HEK293T (cell line): ENCODE data around the gene LARP1B.
A peak's percentile ranks its signal among the peaks of the same experiment; 100 is the strongest.

Experiments
- CTCF ChIA-PET: fragments of 350-600 bp; formaldehyde crosslinking; extraction: SDS; loops from one replicate; lab custom pipeline; 2021; ENCODE audit warnings: antibody characterized with exemption, inconsistent platforms; lab: Yijun Ruan, JAX
- POLR2A ChIA-PET: fragments of 350-600 bp; formaldehyde crosslinking; extraction: SDS; loops from one replicate; lab custom pipeline; 2020; ENCODE audit warnings: antibody characterized with exemption, inconsistent platforms; lab: Yijun Ruan, JAX
- DNase-seq: peaks from one replicate; pipeline ENCODE4 v3.0.0; 2012; ENCODE audit warnings: mixed read lengths; ENCODE audit errors: extremely low spot score
- ARNT ChIP-seq: fragments of 450-650 bp; IDR thresholded peaks from 2 replicates; pipeline ENCODE4 v1.6.1; 2017; ENCODE audit warnings: mild to moderate bottlenecking
- BHLHE40 ChIP-seq: fragments of 450-650 bp; IDR thresholded peaks from 2 replicates; pipeline ENCODE4 v1.6.1; 2016; ENCODE audit warnings: mild to moderate bottlenecking, moderate library complexity, borderline replicate concordance
- CTBP1 ChIP-seq: fragments of 450-650 bp; IDR thresholded peaks from 2 replicates; pipeline ENCODE4 v1.6.1; 2016; ENCODE audit warnings: borderline replicate concordance
- ELF4 ChIP-seq: fragments of 450-650 bp; IDR thresholded peaks from 2 replicates; pipeline ENCODE4 v1.6.1; 2017; ENCODE audit warnings: antibody characterized with exemption
- FOXA1 ChIP-seq: fragments of 450-650 bp; IDR thresholded peaks from 2 replicates; pipeline ENCODE4 v1.6.1; 2016; ENCODE audit warnings: mild to moderate bottlenecking
- FOXK2 ChIP-seq: fragments of 450-650 bp; IDR thresholded peaks from 2 replicates; pipeline ENCODE4 v1.6.1; 2016; ENCODE audit warnings: mild to moderate bottlenecking
- FOXM1 ChIP-seq: fragments of 450-650 bp; IDR thresholded peaks from 2 replicates; pipeline ENCODE4 v1.6.1; 2017; ENCODE audit warnings: mild to moderate bottlenecking, borderline replicate concordance
- HDGF ChIP-seq: fragments of 450-650 bp; IDR thresholded peaks from 2 replicates; pipeline ENCODE4 v1.6.1; 2017; ENCODE audit warnings: antibody characterized with exemption, borderline replicate concordance
- L3MBTL2 ChIP-seq: fragments of 450-650 bp; conservative IDR thresholded peaks from 2 replicates; pipeline ENCODE4 v1.6.1; 2016; ENCODE audit warnings: mild to moderate bottlenecking
- LEF1 ChIP-seq: fragments of 450-650 bp; IDR thresholded peaks from 2 replicates; pipeline ENCODE4 v1.6.1; 2017; ENCODE audit warnings: mild to moderate bottlenecking, borderline replicate concordance
- NFRKB ChIP-seq: fragments of 450-650 bp; IDR thresholded peaks from 2 replicates; pipeline ENCODE4 v1.6.1; 2016; ENCODE audit warnings: mild to moderate bottlenecking, moderate library complexity
- PKNOX1 ChIP-seq: fragments of 450-650 bp; IDR thresholded peaks from 2 replicates; pipeline ENCODE4 v1.6.1; 2016
- SP1 ChIP-seq: fragments of 450-650 bp; IDR thresholded peaks from 2 replicates; pipeline ENCODE4 v1.6.1; 2017
- SUZ12 ChIP-seq: fragments of 450-650 bp; IDR thresholded peaks from 2 replicates; pipeline ENCODE4 v1.6.1; 2016; ENCODE audit warnings: mild to moderate bottlenecking
- TARDBP ChIP-seq: fragments of 450-650 bp; IDR thresholded peaks from 2 replicates; pipeline ENCODE4 v1.6.1; 2016
- ZNF384 ChIP-seq: fragments of 450-650 bp; IDR thresholded peaks from 2 replicates; pipeline ENCODE4 v1.6.1; 2016

The LARP1B gene

GRCh38 chr4:128166982-128167381 lies 105.9 kb downstream of the LARP1B start:
- no peak for TF ChIP-seq ARNT
- TF ChIP-seq SUZ12: no peak
- TF ChIP-seq L3MBTL2: no peak
- no peak for TF ChIP-seq BHLHE40
- no peak for TF ChIP-seq PKNOX1
- no peak for TF ChIP-seq FOXM1
- no peak for TF ChIP-seq HDGF
- TF ChIP-seq CTBP1: no peak
- TF ChIP-seq LEF1: no peak
- no peak for TF ChIP-seq FOXA1
- TF ChIP-seq FOXK2: no peak
- no peak for TF ChIP-seq NFRKB
- TF ChIP-seq TARDBP: no peak
- no peak for TF ChIP-seq SP1
- POLR2A ChIA-PET: no interaction called here
- no peak for DNase-seq
- CTCF ChIA-PET: no interaction called here

GRCh38 chr4:128168701-128169100 lies 107.6 kb downstream of the LARP1B start:
- ChIA-PET CTCF (no interaction called here), POLR2A (no interaction called here)
- DNase-seq: no peak
- no peak for TF ChIP-seq L3MBTL2

GRCh38 chr4:128169245-128169644 lies 108.1 kb downstream of the LARP1B start:
- ChIA-PET CTCF (no interaction called here), POLR2A (no interaction called here)
- DNase-seq: no peak
- TF ChIP-seq ELF4 (no peak), CTBP1 (no peak), LEF1 (no peak), TARDBP (no peak)

- no peak for DNase-seq
- CTCF ChIA-PET: no interaction called here
- POLR2A ChIA-PET: no interaction called here
- TF ChIP-seq ELF4: no peak
- TF ChIP-seq FOXM1: no peak
- TF ChIP-seq NFRKB: no peak
- TF ChIP-seq FOXA1: no peak
Observed at GRCh38 chr4:128176643-128177042, 115.5 kb downstream of the LARP1B start.

- TF ChIP-seq L3MBTL2 (no peak), TARDBP (no peak), FOXA1 (no peak)
- ChIA-PET POLR2A (no interaction called here), CTCF (no interaction called here)
- no peak for DNase-seq
Observed at GRCh38 chr4:128177498-128177897, 116.4 kb downstream of the LARP1B start.

GRCh38 chr4:128186623-128187022 lies 125.5 kb downstream of the LARP1B start:
- CTCF ChIA-PET: no interaction called here
- POLR2A ChIA-PET: no interaction called here
- TF ChIP-seq BHLHE40 (no peak), ARNT (no peak), TARDBP (no peak), SUZ12 (no peak), NFRKB (no peak), FOXA1 (no peak), FOXK2 (no peak)
- no peak for DNase-seq

GRCh38 chr4:128191115-128191781 lies 130.1 kb downstream of the LARP1B start:
- POLR2A ChIA-PET: interaction anchor here (1.7 kb wide), 1 partner anchor 95 kb away, joined by 3 read pairs; no protein-coding TSS in a partner anchor
- peak; percentile 60 for DNase-seq
- TF ChIP-seq L3MBTL2: no peak
- TF ChIP-seq NFRKB: no peak
- no peak for TF ChIP-seq BHLHE40
- TF ChIP-seq ARNT: no peak
- no peak for TF ChIP-seq HDGF
- TF ChIP-seq FOXK2: no peak
- no peak for TF ChIP-seq ZNF384
- no peak for TF ChIP-seq TARDBP
- no peak for TF ChIP-seq SUZ12
- TF ChIP-seq PKNOX1: no peak
- TF ChIP-seq LEF1: no peak
- TF ChIP-seq FOXA1: no peak
- TF ChIP-seq CTBP1: no peak
- TF ChIP-seq FOXM1: no peak
- CTCF ChIA-PET: interaction anchor here (0.6 to 1.1 kb wide), 8 partner anchors 31 to 1567 kb away, joined by 4 to 9 read pairs (median 4); no protein-coding TSS in a partner anchor
